Right atrium auricular region (tissue), 2 donors: ENCODE measurements around the gene GRM8. TPM values are rescaled to one million over a fixed set of nuclear protein-coding genes. Genes with fewer than 3 reads are reported as not detected.

Experiments
- DNase-seq: peaks from one replicate; pipeline ENCODE4 v3.0.0-alpha.2; 2019; ENCODE audit warnings: low spot score
- H3K27ac ChIP-seq, 2 donors: fragments of 200-600 bp; sonication (generic); 1 replicate in 1 of 2; 2 replicates in 1 of 2; pipeline ENCODE4 v1.5.1; 2016 to 2019
- H3K27me3 ChIP-seq, 2 donors: fragments of 200-600 bp; sonication (generic); one replicate each; pipeline versions ENCODE4 v1.5.1 to v1.6.0; 2017 to 2019
- H3K36me3 ChIP-seq: fragments of 200-600 bp; sonication (generic); one replicate; pipeline ENCODE4 v1.5.1; 2016
- H3K4me1 ChIP-seq, 2 donors: fragments of 200-600 bp; sonication (generic); one replicate each; pipeline versions ENCODE4 v1.5.1 to v1.6.0; 2017 to 2019
- H3K4me3 ChIP-seq, 2 donors: fragments of 200-600 bp; sonication (generic); 1 replicate in 1 of 2; 2 replicates in 1 of 2; pipeline ENCODE4 v1.5.1; 2017 to 2019; ENCODE audit warnings: mild to moderate bottlenecking in 1 of 2, moderate library complexity in 1 of 2
- H3K9me3 ChIP-seq, 2 donors: fragments of 200-600 bp; sonication (generic); one replicate each; pipeline ENCODE4 v1.5.1; 2019
- CTCF ChIP-seq, 2 donors: fragments of 200-600 bp; sonication (generic); IDR thresholded peaks; one replicate each; pipeline ENCODE4 v1.5.1; 2019; ENCODE audit warnings: antibody characterized with exemption in 2 of 2
- total RNA-seq, 2 donors: library from RNA; depleted of rRNA; stranded (reverse); fragments of >200 nt; gene quantifications; one replicate each; pipeline ENCODE4 v1.1.0, GENCODE V29; 2016

GRM8 gene
- total RNA-seq, 2 donors from 2014 or later, result not detected

- no peak overlapping the region for H3K4me3 ChIP-seq
- no peaks in the 10 kb centered on the region for H3K27me3 ChIP-seq
- no peak for TF ChIP-seq CTCF (IDR thresholded peaks at IDR 0.05)
- no peaks in the 10 kb centered on the region for H3K36me3 ChIP-seq
- no peaks in the 10 kb centered on the region for H3K4me1 ChIP-seq
- no peak overlapping the region for H3K27ac ChIP-seq
- H3K9me3 ChIP-seq, result no peaks in the 10 kb centered on the region
- no peak for DNase-seq
Observed at GRCh38 chr7:126774077-126774476, 478.7 kb downstream of the GRM8 start.

- Histone ChIP-seq H3K36me3 (no peaks in the 10 kb centered on the region), H3K27me3 (no peaks in the 10 kb centered on the region), H3K9me3 (no peaks in the 10 kb centered on the region), H3K4me1 (no peaks in the 10 kb centered on the region), H3K27ac (no peak overlapping the region), H3K4me3 (no peak overlapping the region)
- TF ChIP-seq CTCF (IDR thresholded peaks at IDR 0.05), result no peak
- DNase-seq, result no peak
Observed at GRCh38 chr7:126768836-126769235, 483.9 kb downstream of the GRM8 start.

GRCh38 chr7:126760914-126761577, 491.7 kb downstream of the GRM8 start:
- DNase-seq, result no peak
- Histone ChIP-seq H3K4me3 (no peak overlapping the region), H3K9me3 (no peaks in the 10 kb centered on the region), H3K36me3 (no peaks in the 10 kb centered on the region), H3K27me3 (no peaks in the 10 kb centered on the region), H3K4me1 (no peaks in the 10 kb centered on the region), H3K27ac (no peak overlapping the region)
- no peak for TF ChIP-seq CTCF (IDR thresholded peaks at IDR 0.05)

GRCh38 chr7:126755381-126755780, 497.4 kb downstream of the GRM8 start:
- Histone ChIP-seq H3K36me3 (no peaks in the 10 kb centered on the region), H3K4me1 (no peaks in the 10 kb centered on the region), H3K4me3 (no peak overlapping the region), H3K27me3 (no peaks in the 10 kb centered on the region), H3K9me3 (no peaks in the 10 kb centered on the region), H3K27ac (no peak overlapping the region)
- no peak for TF ChIP-seq CTCF (IDR thresholded peaks at IDR 0.05)
- DNase-seq, result no peak

- Histone ChIP-seq H3K4me3 (no peak overlapping the region), H3K4me1 (no peaks in the 10 kb centered on the region), H3K9me3 (no peaks in the 10 kb centered on the region), H3K27me3 (no peaks in the 10 kb centered on the region), H3K27ac (no peak overlapping the region), H3K36me3 (no peaks in the 10 kb centered on the region)
- TF ChIP-seq CTCF (IDR thresholded peaks at IDR 0.05), result no peak
- DNase-seq, result no peak
Observed at GRCh38 chr7:126750207-126750911, 502.4 kb downstream of the GRM8 start.
